Kidney (tissue), 14 donors: ENCODE results near the gene TMEM179. TPM values are rescaled to one million over a fixed set of nuclear protein-coding genes. Genes with fewer than 3 reads are reported as not detected.

ENCODE experiments used
- DNase-seq, 5 donors: peaks; one replicate each; pipeline ENCODE4 v3.0.0-alpha.2; 2013 to 2020
- FAIRE-seq: peaks from 2 replicates; lab custom pipeline; 2012; peaks lifted over from hg19 to GRCh38; lab: Jason Lieb, UNC
- H3K27ac ChIP-seq, 2 donors: one replicate each; pipeline ENCODE4 v1.7.0; 2013; ENCODE audit warnings: low read depth in 2 of 2, low read length in 2 of 2, inconsistent platforms in 1 of 2
- H3K27me3 ChIP-seq: one replicate; pipeline ENCODE4 v1.7.1; 2013; ENCODE audit warnings: low read length, inconsistent platforms; ENCODE audit not compliant: control insufficient read depth, insufficient read depth
- H3K36me3 ChIP-seq, 3 donors: one replicate each; pipeline versions ENCODE4 v1.7.0 to v1.7.1; 2013; ENCODE audit warnings: low read length in 3 of 3, control low read depth in 1 of 3, inconsistent platforms in 1 of 3; ENCODE audit not compliant: insufficient read depth in 3 of 3, control insufficient read depth in 2 of 3
- H3K4me1 ChIP-seq, 3 donors: one replicate each; pipeline versions ENCODE4 v1.7.0 to v1.7.1; 2013; ENCODE audit warnings: low read length in 3 of 3, inconsistent platforms in 1 of 3, low read depth in 1 of 3; ENCODE audit not compliant: control insufficient read depth in 2 of 3, insufficient read depth in 2 of 3
- H3K4me3 ChIP-seq, 3 donors: one replicate each; pipeline versions ENCODE4 v1.7.0 to v1.8.1; 2013; ENCODE audit warnings: low read length in 3 of 3, control low read depth in 1 of 3, inconsistent platforms in 1 of 3
- H3K9ac ChIP-seq, 3 donors: one replicate each; pipeline versions ENCODE4 v1.7.0 to v1.7.1; 2013; ENCODE audit warnings: low read length in 3 of 3, control low read depth in 1 of 3, inconsistent platforms in 1 of 3
- H3K9me3 ChIP-seq, 3 donors: one replicate each; pipeline versions ENCODE4 v1.7.0 to v1.7.1; 2013; ENCODE audit warnings: low read length in 3 of 3, control low read depth in 1 of 3, inconsistent platforms in 1 of 3; ENCODE audit not compliant: control insufficient read depth in 2 of 3, insufficient read depth in 1 of 3
- intact Hi-C: fragments of 100-400 bp; cut with DNase I; formaldehyde crosslinking; loops from one replicate; pipeline ENCODE4 v1.11.1; 2022
- polyA plus RNA-seq: library from polyadenylated mRNA; stranded (reverse); fragments of 350-450 nt; fragmentation: Illumina TruSeq; extraction: RNeasy Lipid Tissue Mini Kit (QIAGEN cat#74804); gene quantifications from one replicate; pipeline ENCODE4 v1.2.3, GENCODE V29; 2014; ENCODE audit warnings: low read depth, low replicate concordance; ENCODE audit not compliant: insufficient read depth
- total RNA-seq: library from RNA; stranded (reverse); fragmentation: NEBNext Ultra II Directional; extraction: Animal tissue kit (Norgen Biotek cat#: 25700); gene quantifications from one replicate; pipeline ENCODE4 v1.2.1, GENCODE V29; 2021
- TF ChIP-seq, protein P1 (sequence below): IDR thresholded peaks from 3 replicates; pipeline ENCODE4 v1.5.1; 2012; ENCODE audit warnings: mild to moderate bottlenecking, moderate library complexity, borderline replicate concordance; ENCODE audit not compliant: insufficient read depth; ENCODE audit errors: extremely low read depth
- donor health status: control.
- donor health status: control.
- donor health status: control.
- donor health status: control.
- donor health status: control.
- donor health status: DM: yes; HTN: yes; CAD: no.
- donor health status: Normal renal cell carcinoma (clear cell type).

Gene TMEM179
- total and polyA plus RNA-seq, 2 donors from 2014 or later: 0.50 to 0.67 TPM

DNA sequence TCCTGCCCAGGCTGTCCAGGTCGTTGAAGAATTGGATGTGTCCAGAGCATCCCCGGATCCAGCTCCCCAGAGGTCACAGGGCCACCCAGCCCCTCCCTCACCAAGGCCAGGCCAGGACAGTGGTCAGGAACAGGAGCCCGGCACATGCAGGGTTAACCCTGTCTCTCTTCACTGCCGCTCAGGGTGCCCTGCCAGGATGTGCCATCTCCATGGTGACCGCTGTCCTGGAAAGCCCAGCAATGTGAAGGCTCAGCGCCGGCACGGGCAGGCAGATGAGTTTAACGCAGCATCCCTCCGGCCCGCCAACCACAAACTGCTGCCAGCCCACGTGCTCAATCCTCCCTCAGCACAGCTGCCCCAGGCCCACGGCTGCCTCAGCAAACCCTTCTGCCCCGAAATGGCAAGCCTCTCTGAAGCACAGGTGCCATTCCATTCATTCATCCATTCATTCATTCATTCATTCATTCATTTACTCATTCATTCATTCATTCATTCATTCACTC is 4.4 kb downstream of the TMEM179 start:
- Histone ChIP-seq H3K4me1 (no peaks in the 10 kb centered on the region), H3K9me3 (no peaks in the 10 kb centered on the region), H3K27ac (no peak overlapping the region), H3K36me3 (no peaks in the 10 kb centered on the region), H3K9ac (no peak overlapping the region), H3K27me3 (peaks cover 3% of the 10 kb centered on the region), H3K4me3 (no peak overlapping the region)
- peak; percentile 31 to 70 (median 65) for DNase-seq
- TF ChIP-seq, protein P1, sequence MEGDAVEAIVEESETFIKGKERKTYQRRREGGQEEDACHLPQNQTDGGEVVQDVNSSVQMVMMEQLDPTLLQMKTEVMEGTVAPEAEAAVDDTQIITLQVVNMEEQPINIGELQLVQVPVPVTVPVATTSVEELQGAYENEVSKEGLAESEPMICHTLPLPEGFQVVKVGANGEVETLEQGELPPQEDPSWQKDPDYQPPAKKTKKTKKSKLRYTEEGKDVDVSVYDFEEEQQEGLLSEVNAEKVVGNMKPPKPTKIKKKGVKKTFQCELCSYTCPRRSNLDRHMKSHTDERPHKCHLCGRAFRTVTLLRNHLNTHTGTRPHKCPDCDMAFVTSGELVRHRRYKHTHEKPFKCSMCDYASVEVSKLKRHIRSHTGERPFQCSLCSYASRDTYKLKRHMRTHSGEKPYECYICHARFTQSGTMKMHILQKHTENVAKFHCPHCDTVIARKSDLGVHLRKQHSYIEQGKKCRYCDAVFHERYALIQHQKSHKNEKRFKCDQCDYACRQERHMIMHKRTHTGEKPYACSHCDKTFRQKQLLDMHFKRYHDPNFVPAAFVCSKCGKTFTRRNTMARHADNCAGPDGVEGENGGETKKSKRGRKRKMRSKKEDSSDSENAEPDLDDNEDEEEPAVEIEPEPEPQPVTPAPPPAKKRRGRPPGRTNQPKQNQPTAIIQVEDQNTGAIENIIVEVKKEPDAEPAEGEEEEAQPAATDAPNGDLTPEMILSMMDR: no peak
- no peak for FAIRE-seq
- intact Hi-C loops: no loop called here

DNA sequence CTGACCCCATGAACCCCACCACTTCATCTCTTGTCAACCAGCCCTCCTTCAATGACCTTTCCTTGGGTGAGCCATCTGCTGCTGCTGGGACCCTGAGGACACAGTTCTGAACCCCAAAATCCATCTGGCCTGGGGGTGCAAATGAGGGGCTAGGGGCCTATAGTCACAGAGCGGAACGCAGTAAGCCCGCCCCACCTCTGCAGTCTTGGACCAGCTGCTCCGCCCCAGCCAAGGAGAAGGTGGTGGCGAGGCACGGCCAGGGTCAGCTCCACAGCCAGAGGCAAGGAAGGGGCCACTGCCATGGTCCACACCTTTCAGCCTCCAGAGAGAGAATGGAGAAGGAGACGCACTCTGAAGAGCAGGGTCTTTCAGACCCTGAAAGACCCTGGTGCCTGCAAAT is 5.1 kb downstream of the TMEM179 start:
- peaks cover 3% of the 10 kb centered on the region for H3K27me3 ChIP-seq
- H3K4me3 ChIP-seq: no peak overlapping the region
- H3K9me3 ChIP-seq: no peaks in the 10 kb centered on the region
- DNase-seq: no peak
- H3K36me3 ChIP-seq: no peaks in the 10 kb centered on the region
- no peak overlapping the region for H3K27ac ChIP-seq
- no peak for FAIRE-seq
- H3K9ac ChIP-seq: no peak overlapping the region
- intact Hi-C loops: no loop called here
- no peaks in the 10 kb centered on the region for H3K4me1 ChIP-seq
- TF ChIP-seq, protein P1: no peak

DNA sequence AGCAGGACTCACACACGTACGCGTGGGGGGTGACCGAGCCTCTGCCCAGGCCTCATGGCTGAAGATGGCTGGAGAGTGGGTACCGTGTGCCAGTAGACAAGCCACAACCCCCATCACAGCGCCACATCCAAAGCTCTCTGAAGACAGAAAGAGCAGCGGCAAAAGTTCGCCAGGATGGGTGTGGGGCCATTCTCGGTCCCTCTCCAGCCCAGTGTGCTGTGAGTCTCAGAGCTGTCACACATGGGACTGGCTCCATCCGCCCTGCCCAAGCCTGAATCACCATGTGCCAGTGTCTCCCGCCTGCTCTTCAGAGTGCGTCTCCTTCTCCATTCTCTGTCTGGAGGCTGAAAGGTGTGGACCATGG is 5.7 kb downstream of the TMEM179 start:
- TF ChIP-seq, protein P1: no peak
- DNase-seq (no peak), FAIRE-seq (no peak)
- no peaks in the 10 kb centered on the region for H3K36me3 ChIP-seq
- H3K9me3 ChIP-seq: no peaks in the 10 kb centered on the region
- intact Hi-C loops: no loop called here
- H3K4me1 ChIP-seq: no peaks in the 10 kb centered on the region
- peaks cover 1% of the 10 kb centered on the region for H3K27me3 ChIP-seq
- H3K9ac ChIP-seq: no peak overlapping the region
- H3K4me3 ChIP-seq: no peak overlapping the region
- H3K27ac ChIP-seq: no peak overlapping the region
